ENCODE results near the gene CMIP. TPM values are rescaled to one million over a fixed set of nuclear protein-coding genes. Genes with fewer than 3 reads are reported as not detected.

Gene CMIP
- total RNA-seq, 1 donor: 15.7 TPM

- peak overlapping the region; percentile 86 for H3K4me3 ChIP-seq (ENCODE audit: low read depth, low read length)
- DNase-seq (ENCODE audit: low read depth): peak; percentile 32
- TF ChIP-seq CTCF (IDR thresholded peaks at IDR 0.05; ENCODE audit: insufficient read depth, low read length): no peak
Observed at GRCh38 chr16:81446907-81447268, 2.3 kb downstream of the CMIP start.

- no peak for TF ChIP-seq CTCF (IDR thresholded peaks at IDR 0.05; ENCODE audit: insufficient read depth, low read length)
- H3K4me3 ChIP-seq (ENCODE audit: low read depth, low read length): peak overlapping the region; percentile 86
- no peak for DNase-seq (ENCODE audit: low read depth)
Observed at GRCh38 chr16:81447383-81448101, 2.9 kb downstream of the CMIP start.

GRCh38 chr16:81448154-81449131 is 3.8 kb downstream of the CMIP start:
- H3K4me3 ChIP-seq (ENCODE audit: low read depth, low read length): no peak overlapping the region
- TF ChIP-seq CTCF (IDR thresholded peaks at IDR 0.05; ENCODE audit: insufficient read depth, low read length): no peak
- DNase-seq (ENCODE audit: low read depth): no peak

- no peak for TF ChIP-seq CTCF (IDR thresholded peaks at IDR 0.05; ENCODE audit: insufficient read depth, low read length)
- no peak overlapping the region for H3K4me3 ChIP-seq (ENCODE audit: low read depth, low read length)
- no peak for DNase-seq (ENCODE audit: low read depth)
Observed at GRCh38 chr16:81449241-81449640, 4.6 kb downstream of the CMIP start.

- no peak for TF ChIP-seq CTCF (IDR thresholded peaks at IDR 0.05; ENCODE audit: insufficient read depth, low read length)
- no peak overlapping the region for H3K4me3 ChIP-seq (ENCODE audit: low read depth, low read length)
- no peak for DNase-seq (ENCODE audit: low read depth)
Observed at GRCh38 chr16:81449899-81450608, 5.4 kb downstream of the CMIP start.

GRCh38 chr16:81450783-81451491 is 6.3 kb downstream of the CMIP start:
- TF ChIP-seq CTCF (IDR thresholded peaks at IDR 0.05; ENCODE audit: insufficient read depth, low read length): peak; percentile 22
- H3K4me3 ChIP-seq (ENCODE audit: low read depth, low read length): no peak overlapping the region
- no peak for DNase-seq (ENCODE audit: low read depth)
